SK-N-MC (cell line): ENCODE measurements around the gene AQP12A.

Source experiments
- EZH2 ChIP-seq: fragments of 200-600 bp; sonication (generic); IDR thresholded peaks from one replicate; pipeline ENCODE4 v1.6.1; 2017; ENCODE audit warnings: antibody characterized with exemption
- POLR2AphosphoS5 ChIP-seq: IDR thresholded peaks from 2 replicates; pipeline ENCODE4 v1.6.1; 2012; ENCODE audit warnings: mild to moderate bottlenecking, low read depth, low read length, borderline replicate concordance

GRCh38 chr2:240713071-240713927 lies 21.6 kb downstream of the AQP12A start:
- no peak for TF ChIP-seq POLR2AphosphoS5
- no peak for TF ChIP-seq EZH2
